Non-pigmented ciliary epithelial cell (primary cell): ENCODE data around the gene C10orf67.

Experiments
- DNase-seq: peaks from one replicate; pipeline ENCODE4 v3.0.0-alpha.2; 2010; ENCODE audit warnings: low read depth

C10orf67 gene

DNA sequence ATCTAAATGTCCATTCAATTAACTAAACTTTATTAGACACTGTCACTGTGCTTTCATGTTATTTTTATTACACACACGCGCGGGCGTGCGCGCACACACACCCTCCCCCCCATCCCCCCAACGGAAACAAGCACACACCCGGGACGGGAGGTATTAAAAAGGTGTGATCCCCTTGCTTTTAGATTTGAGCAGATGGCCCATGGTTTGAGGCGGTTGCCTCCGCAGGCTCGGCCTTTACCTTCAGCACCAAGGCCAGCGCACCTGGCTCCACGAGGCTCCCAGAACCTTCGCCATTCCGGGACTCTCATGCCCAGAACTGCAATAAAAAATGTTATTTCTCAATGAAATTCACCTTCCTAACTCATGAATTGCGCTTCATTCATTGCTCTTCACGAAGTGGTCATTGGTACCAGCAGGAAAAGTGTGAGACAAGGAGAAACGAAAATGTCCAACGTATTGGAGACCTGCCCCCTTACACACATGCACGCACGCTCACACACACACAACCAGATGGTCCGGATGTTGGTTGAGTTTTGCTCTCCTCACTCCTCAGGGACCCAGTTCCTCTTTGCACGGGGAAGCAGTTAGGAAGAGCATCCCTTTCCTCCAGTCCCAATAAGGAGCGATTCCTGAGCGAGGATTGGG is 173.2 kb downstream of the C10orf67 start:
- DNase-seq: no peak

DNA sequence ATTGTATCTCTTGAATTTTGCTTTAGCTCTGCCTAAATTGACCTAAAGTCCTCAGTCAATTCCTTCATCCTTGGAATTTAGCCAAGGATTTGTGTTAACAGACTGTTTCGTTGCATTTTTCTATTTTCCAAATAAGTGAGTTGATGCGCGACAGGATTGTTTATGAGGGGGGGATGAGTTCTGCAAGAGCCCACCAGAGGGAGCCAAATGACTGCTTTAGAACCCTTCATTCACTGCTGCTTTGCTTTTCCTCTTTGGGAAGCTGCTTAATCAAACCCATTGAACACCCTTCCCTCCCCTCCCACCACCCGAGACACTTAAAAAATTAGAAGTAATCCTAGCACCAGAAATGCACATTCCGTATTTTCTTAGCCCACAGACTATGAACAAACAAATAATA is 186.2 kb downstream of the C10orf67 start:
- peak; percentile 14 for DNase-seq

DNA sequence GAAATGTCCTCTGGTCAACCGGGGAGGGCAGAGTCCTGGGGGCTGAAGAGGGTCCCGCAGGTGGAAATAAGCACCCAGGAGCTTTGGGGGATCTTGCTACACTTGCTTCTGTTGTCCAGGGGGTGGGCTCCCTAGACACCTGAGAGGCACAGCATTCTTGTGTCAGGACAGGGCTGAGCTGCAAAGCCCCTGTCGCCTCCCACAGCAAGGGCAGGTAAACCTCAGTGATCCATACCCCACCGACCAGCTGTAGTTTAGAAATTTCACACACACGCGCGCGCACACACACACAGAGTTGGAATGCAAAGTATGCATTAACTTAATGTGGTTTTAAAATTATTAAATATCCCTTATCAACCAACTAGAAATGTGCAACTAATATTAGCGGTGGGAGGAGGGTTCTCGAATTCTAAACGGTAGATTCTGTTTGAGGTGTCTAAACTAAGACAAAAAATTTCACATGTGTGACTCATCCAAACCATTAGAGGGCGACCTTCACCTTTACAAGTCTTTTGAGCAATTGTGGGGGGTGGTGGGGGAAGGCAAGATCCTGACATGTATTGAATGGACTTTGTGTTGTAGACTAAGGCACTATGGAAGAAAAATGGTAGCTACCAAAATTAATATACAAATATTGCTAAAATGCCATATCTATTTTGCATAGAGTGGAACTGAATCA is 186.8 kb downstream of the C10orf67 start:
- peak; percentile 9 for DNase-seq

DNA sequence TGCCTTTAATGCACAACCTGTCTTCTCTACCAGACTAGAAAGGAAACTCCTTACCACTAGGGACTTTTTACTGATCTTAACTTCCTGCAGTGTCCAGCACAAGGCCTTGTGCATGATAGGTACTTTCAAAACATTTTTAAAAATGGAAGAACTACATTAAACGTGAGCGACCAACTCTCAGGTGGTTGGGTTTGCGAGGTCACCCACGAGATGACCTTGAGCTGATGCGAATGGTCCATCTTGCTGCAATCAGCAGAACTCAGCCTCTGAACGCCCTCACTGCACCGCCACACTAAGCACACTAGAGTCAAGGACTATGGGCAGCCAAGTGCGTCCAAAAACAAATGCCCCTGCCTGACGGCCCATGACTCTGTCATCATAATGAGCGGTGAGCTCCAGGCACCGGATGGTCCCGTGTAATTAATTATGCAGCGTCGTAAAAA is 187.3 kb downstream of the C10orf67 start:
- DNase-seq: no peak

DNA sequence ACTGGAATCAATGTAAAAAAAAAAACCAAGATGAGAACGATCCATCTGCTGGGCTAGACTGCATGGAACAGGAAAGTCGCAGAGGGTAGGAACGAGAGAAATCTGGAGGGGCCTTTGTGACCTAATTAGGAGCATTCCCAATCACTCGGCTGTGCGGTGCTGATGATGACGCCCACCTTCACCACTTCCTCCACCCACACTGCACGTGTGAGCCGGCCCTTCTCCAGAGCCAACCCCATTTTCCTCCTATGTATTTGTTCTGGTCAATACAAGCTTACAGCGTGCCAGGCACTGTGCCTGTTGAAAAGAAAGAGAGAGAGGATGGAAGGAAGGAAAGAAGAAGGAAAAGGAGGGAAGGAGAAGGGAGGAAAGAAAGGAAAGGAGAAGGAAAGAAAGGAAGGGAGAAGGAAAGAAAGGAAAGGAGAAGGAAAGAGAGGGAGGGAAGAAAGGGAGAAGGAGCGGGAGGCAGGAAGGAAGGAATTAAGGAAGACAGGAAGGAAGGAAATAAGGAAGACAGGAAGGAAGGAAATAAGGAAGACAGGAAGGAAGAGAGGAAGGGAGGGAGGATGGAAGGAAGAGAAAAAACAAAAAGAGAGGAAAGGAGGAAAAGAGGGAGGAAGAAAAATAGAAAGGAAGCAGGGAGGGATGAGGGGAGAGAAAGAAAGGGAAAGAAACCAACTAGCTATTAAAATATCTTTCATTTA is 188.0 kb downstream of the C10orf67 start:
- DNase-seq: no peak

DNA sequence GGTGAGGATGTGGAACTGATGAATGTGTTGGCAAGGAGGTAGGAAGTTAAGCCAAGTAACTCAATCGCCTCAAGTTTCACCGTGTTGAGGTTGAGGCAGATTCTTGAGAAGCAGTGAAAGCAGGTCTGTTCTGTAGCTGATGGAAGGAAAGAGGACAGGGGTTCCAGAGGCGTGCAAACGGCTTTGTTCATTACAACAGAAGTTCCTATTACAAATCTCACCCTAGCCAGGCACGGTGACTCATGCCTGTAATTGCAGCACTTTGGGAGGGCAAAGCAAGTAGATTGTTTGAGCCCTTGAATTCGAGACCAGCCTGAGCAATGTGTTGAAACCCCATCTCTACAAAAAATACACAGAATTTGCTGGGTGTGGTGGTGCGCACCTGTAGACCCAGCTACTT is 189.4 kb downstream of the C10orf67 start:
- no peak for DNase-seq
